DOHH2 (cell line): ENCODE measurements around the gene TBC1D4.

Experiments
- EZH2phosphoT487 ChIP-seq: fragments of 200-600 bp; sonication (generic); IDR thresholded peaks from 2 replicates; pipeline ENCODE4 v1.6.1; 2017; ENCODE audit warnings: borderline replicate concordance, mild to moderate bottlenecking, antibody characterized with exemption, low read length, moderate library complexity, mixed read lengths
- TF ChIP-seq, protein P1 (sequence below): fragments of 200-600 bp; sonication (generic); IDR thresholded peaks from one replicate; pipeline ENCODE4 v1.5.1; 2014; ENCODE audit warnings: antibody characterized with exemption, mild to moderate bottlenecking, low read depth, low read length; ENCODE audit not compliant: poor library complexity, severe bottlenecking

DNA sequence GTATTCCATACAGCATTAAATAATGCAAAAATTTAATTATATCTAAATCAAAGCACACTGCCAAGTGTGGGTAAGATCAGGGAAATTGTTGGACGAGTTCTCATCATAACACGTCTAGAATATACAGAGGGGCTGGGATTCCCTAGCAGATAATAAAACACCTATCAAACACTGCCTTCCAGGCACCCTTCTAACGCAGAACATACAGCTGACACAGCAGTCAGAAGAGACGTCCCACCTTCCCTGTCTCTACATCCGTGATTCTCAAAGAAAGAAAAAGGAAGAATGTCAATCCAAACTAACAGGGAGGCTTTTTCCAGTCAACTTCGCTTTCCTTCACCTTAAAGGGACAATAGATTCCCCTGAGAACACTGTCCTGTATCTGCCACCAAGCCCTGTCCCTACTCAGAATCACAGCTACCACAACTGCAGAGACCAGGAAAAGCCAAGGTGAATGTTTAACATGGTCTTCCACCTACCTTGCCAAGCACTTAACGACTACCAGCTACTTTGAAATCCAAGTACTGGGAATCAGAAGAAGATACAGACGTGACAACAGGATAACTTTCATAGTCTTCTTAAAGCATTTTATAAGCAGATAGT, 38.5 kb downstream of the TBC1D4 start:
- TF ChIP-seq, protein P1, sequence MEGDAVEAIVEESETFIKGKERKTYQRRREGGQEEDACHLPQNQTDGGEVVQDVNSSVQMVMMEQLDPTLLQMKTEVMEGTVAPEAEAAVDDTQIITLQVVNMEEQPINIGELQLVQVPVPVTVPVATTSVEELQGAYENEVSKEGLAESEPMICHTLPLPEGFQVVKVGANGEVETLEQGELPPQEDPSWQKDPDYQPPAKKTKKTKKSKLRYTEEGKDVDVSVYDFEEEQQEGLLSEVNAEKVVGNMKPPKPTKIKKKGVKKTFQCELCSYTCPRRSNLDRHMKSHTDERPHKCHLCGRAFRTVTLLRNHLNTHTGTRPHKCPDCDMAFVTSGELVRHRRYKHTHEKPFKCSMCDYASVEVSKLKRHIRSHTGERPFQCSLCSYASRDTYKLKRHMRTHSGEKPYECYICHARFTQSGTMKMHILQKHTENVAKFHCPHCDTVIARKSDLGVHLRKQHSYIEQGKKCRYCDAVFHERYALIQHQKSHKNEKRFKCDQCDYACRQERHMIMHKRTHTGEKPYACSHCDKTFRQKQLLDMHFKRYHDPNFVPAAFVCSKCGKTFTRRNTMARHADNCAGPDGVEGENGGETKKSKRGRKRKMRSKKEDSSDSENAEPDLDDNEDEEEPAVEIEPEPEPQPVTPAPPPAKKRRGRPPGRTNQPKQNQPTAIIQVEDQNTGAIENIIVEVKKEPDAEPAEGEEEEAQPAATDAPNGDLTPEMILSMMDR = no peak
- TF ChIP-seq EZH2phosphoT487 = no peak
